Measurements from ENCODE around the gene RALGAPA1.
"Not testable (repeated sequence)": the region's sequence is repeated elsewhere in the genome, so short reads cannot be mapped to it uniquely, and the experiment has no call there.

The RALGAPA1 gene

GRCh38 chr14:35626947-35627346 lies 182.1 kb downstream of the RALGAPA1 start:
- DNase-seq (ENCODE audit: low read depth in 2 of 2): not testable (repeated sequence)

- DNase-seq (ENCODE audit: low read depth in 2 of 2): not testable (repeated sequence)
Measured at GRCh38 chr14:35621996-35622395, 187.1 kb downstream of the RALGAPA1 start.

GRCh38 chr14:35619998-35620397 lies 189.1 kb downstream of the RALGAPA1 start:
- not testable (repeated sequence) for DNase-seq (ENCODE audit: low read depth in 2 of 2)

- not testable (repeated sequence) for DNase-seq (ENCODE audit: low read depth in 2 of 2)
Measured at GRCh38 chr14:35619461-35619860, 189.6 kb downstream of the RALGAPA1 start.

- DNase-seq (ENCODE audit: low read depth in 2 of 2): no peak
Measured at GRCh38 chr14:35617500-35617899, 191.6 kb downstream of the RALGAPA1 start.

GRCh38 chr14:35607380-35607779 lies 201.7 kb downstream of the RALGAPA1 start:
- DNase-seq (ENCODE audit: low read depth in 2 of 2): no peak

- DNase-seq (ENCODE audit: low read depth in 2 of 2): no peak
Measured at GRCh38 chr14:35600253-35600652, 208.8 kb downstream of the RALGAPA1 start.

- DNase-seq (ENCODE audit: low read depth in 2 of 2): no peak
Measured at GRCh38 chr14:35594616-35595015, 214.5 kb downstream of the RALGAPA1 start.

GRCh38 chr14:35587373-35587772 lies 221.7 kb downstream of the RALGAPA1 start:
- DNase-seq (ENCODE audit: low read depth in 2 of 2): not testable (repeated sequence)

GRCh38 chr14:35578639-35579038 lies 230.5 kb downstream of the RALGAPA1 start:
- no peak for DNase-seq (ENCODE audit: low read depth in 2 of 2)

GRCh38 chr14:35578135-35578534 lies 231.0 kb downstream of the RALGAPA1 start:
- DNase-seq (ENCODE audit: low read depth in 2 of 2): no peak

GRCh38 chr14:35576856-35577255 lies 232.2 kb downstream of the RALGAPA1 start:
- no peak for DNase-seq (ENCODE audit: low read depth in 2 of 2)

- no peak for DNase-seq (ENCODE audit: low read depth in 2 of 2)
Measured at GRCh38 chr14:35576260-35576659, 232.8 kb downstream of the RALGAPA1 start.

GRCh38 chr14:35573911-35574310 lies 235.2 kb downstream of the RALGAPA1 start:
- no peak for DNase-seq (ENCODE audit: low read depth in 2 of 2)

GRCh38 chr14:35571598-35571997 lies 237.5 kb downstream of the RALGAPA1 start:
- no peak for DNase-seq (ENCODE audit: low read depth in 2 of 2)

GRCh38 chr14:35565871-35566464 lies 243.1 kb downstream of the RALGAPA1 start:
- no peak for DNase-seq (ENCODE audit: low read depth in 2 of 2)

- DNase-seq (ENCODE audit: low read depth in 2 of 2): no peak
Measured at GRCh38 chr14:35558680-35559079, 250.4 kb downstream of the RALGAPA1 start.

- no peak for DNase-seq (ENCODE audit: low read depth in 2 of 2)
Measured at GRCh38 chr14:35557221-35557747, 251.8 kb downstream of the RALGAPA1 start.

- DNase-seq (ENCODE audit: low read depth in 2 of 2): no peak
Measured at GRCh38 chr14:35556548-35556947, 252.5 kb downstream of the RALGAPA1 start.

GRCh38 chr14:35553808-35554207 lies 255.3 kb downstream of the RALGAPA1 start:
- no peak for DNase-seq (ENCODE audit: low read depth in 2 of 2)

- DNase-seq (ENCODE audit: low read depth in 2 of 2): no peak
Measured at GRCh38 chr14:35551081-35551480, 258.0 kb downstream of the RALGAPA1 start.

- DNase-seq (ENCODE audit: low read depth in 2 of 2): no peak
Measured at GRCh38 chr14:35549551-35549950, 259.5 kb downstream of the RALGAPA1 start.

- DNase-seq (ENCODE audit: low read depth in 2 of 2): no peak
Measured at GRCh38 chr14:35543006-35543405, 266.1 kb downstream of the RALGAPA1 start.

- no peak for DNase-seq (ENCODE audit: low read depth in 2 of 2)
Measured at GRCh38 chr14:35539969-35540368, 269.1 kb downstream of the RALGAPA1 start.

Data from stimulated activated CD4-positive, alpha-beta T cell treated with anti-CD3 and anti-CD28 coated beads, Interleukin-4, amount 100 ng/mL, for 48 hours (primary cell).